Osteocyte (in vitro differentiated cells): ENCODE data around the gene MRPS24. TPM values are rescaled to one million over a fixed set of nuclear protein-coding genes. Genes with fewer than 3 reads are reported as not detected.

Experiments used
- DNase-seq: peaks from one replicate; pipeline ENCODE4 v3.0.0; 2021; ENCODE audit warnings: mixed read lengths; ENCODE audit not compliant: unreplicated experiment; ENCODE audit errors: extremely low spot score
- H3K27ac Mint-ChIP-seq: one replicate; pipeline ENCODE4 v1.8.0; 2021; ENCODE audit warnings: mild to moderate bottlenecking, mixed read lengths; ENCODE audit not compliant: unreplicated experiment
- H3K27me3 Mint-ChIP-seq: one replicate; pipeline ENCODE4 v1.8.0; 2021; ENCODE audit warnings: mixed read lengths; ENCODE audit not compliant: unreplicated experiment
- H3K36me3 Mint-ChIP-seq: one replicate; pipeline ENCODE4 v1.8.0; 2021; ENCODE audit warnings: mixed read lengths; ENCODE audit not compliant: unreplicated experiment
- H3K4me1 Mint-ChIP-seq: one replicate; pipeline ENCODE4 v1.8.0; 2021; ENCODE audit warnings: mixed read lengths; ENCODE audit not compliant: unreplicated experiment
- H3K4me3 Mint-ChIP-seq: one replicate; pipeline ENCODE4 v1.8.0; 2021; ENCODE audit warnings: mild to moderate bottlenecking, moderate library complexity, mixed read lengths; ENCODE audit not compliant: unreplicated experiment
- H3K9me3 Mint-ChIP-seq: one replicate; pipeline ENCODE4 v1.8.0; 2021; ENCODE audit warnings: mixed read lengths; ENCODE audit not compliant: unreplicated experiment
- CTCF ChIP-seq: fragments of 200-600 bp; sonication (generic); IDR thresholded peaks from 2 replicates; pipeline ENCODE4 v1.5.0; 2021; ENCODE audit warnings: antibody characterized with exemption, mild to moderate bottlenecking, moderate library complexity
- long read RNA-seq: library from polyadenylated mRNA; unstranded; transcript quantifications from one replicate; pipeline ENCODE4 v2.0.0, GENCODE V29; 2021
- total RNA-seq: library from RNA; stranded (reverse); gene quantifications from 2 replicates; pipeline ENCODE4 v1.2.1, GENCODE V29; 2021

MRPS24 gene
- total RNA-seq, result 90.5 and 90.7 TPM in 2 replicates
- long read RNA-seq, transcript MRPS24-201 (4 exons, 707 nt), result major isoform, 28 of 29 reads
- long read RNA-seq, partial matches to known transcripts, result 0 of 29 reads
- long read RNA-seq, other reads (novel, unspliced or antisense), result 0 of 29 reads

- H3K4me3 Mint-ChIP-seq, result peak within 1 kb of the TSS; percentile 86
- peak within 1 kb of the TSS; percentile 97 for H3K27ac Mint-ChIP-seq
- peaks cover 7% of the 10 kb centered on the region for H3K9me3 Mint-ChIP-seq
- peaks cover 17% of the 10 kb centered on the region for H3K36me3 Mint-ChIP-seq
- no peaks in the 10 kb centered on the region for H3K27me3 Mint-ChIP-seq
- peaks cover 46% of the 10 kb centered on the region for H3K4me1 Mint-ChIP-seq
- no peak for TF ChIP-seq CTCF
- peak; percentile 97 for DNase-seq
Observed at GRCh38 chr7:43869006-43869866, at the start of gene MRPS24. Gene MRPS24 (minus strand): TSS chr7:43869517. CDS start chr7:43869495, 22 bp downstream.

DNA sequence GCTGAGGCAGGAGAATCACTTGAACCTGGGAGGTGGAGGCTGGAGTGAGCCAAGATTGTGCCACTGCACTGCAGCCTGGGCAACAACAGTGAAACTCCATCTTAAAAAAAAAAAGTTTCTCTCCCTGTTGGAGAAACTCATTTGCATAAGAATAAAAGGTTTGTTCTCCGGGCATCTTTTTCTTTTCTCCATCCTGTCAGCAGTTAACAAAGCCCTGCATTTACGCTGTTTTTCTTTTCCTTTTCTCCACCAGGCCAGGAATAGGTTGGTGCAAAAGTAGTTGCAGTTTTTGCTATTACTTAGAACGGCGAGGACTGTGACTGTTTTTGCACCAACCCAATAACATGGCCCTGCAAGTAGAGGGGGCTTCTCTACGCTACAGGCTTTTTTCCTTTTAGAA, 46.6 kb upstream of the MRPS24 start:
- H3K4me1 Mint-ChIP-seq, result no peaks in the 10 kb centered on the region
- no peak for DNase-seq
- no peaks in the 10 kb centered on the region for H3K36me3 Mint-ChIP-seq
- no peaks in the 10 kb centered on the region for H3K9me3 Mint-ChIP-seq
- no peak overlapping the region for H3K27ac Mint-ChIP-seq
- TF ChIP-seq CTCF, result no peak
- H3K27me3 Mint-ChIP-seq, result no peaks in the 10 kb centered on the region
- no peak overlapping the region for H3K4me3 Mint-ChIP-seq

GRCh38 chr7:43914795-43915194, 45.5 kb upstream of the MRPS24 start:
- H3K4me1 Mint-ChIP-seq, result no peaks in the 10 kb centered on the region

DNA sequence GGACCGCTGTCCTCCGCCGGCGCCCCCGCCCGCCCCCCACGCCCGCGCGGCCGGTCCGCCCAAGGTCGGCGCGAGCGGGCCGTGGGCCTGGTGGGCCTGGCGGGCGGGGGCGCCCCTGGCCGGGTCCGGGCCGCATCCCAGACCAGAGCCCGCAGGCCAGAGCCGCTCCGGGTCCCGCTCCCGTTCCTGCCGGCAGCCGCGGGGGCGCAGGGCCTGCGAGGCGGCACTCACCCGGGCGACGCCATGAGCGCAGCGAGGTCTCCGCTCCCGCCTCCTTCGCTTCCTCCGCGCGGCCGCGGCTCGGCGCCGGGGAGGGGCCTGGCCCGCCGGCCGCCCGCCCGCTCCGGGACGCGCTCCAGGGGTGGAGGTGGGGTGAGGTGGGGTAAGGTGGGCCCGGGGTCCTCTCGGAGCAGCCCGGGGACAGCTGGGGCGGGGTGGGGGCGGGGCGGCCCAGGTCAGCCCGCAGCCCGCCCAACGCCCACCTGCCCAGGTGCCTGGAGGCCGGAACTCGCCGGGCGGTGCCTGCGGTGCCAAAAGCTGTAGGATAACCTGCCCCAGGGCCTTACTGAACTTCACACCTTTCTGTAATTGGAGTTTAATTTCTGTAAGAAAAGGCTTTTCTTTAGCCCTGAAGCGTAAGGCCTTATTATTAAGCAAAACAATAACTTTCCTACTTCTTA, 37.2 kb upstream of the MRPS24 start, which contains the start of gene URGCP:
Gene URGCP, minus strand, starts transcription at position 266 of the 680 bp plus-strand sequence. Its CDS starts 21 bp downstream, at position 245.
- no peaks in the 10 kb centered on the region for H3K27me3 Mint-ChIP-seq
- H3K9me3 Mint-ChIP-seq, result no peaks in the 10 kb centered on the region
- peaks cover 5% of the 10 kb centered on the region for H3K36me3 Mint-ChIP-seq
- H3K4me3 Mint-ChIP-seq, result peak within 1 kb of the TSS; percentile 94
- peaks cover 36% of the 10 kb centered on the region for H3K4me1 Mint-ChIP-seq
- peak within 1 kb of the TSS; percentile 96 for H3K27ac Mint-ChIP-seq
- DNase-seq, result peak; percentile 85
- no peak for TF ChIP-seq CTCF

More at GRCh38 chr7:43914795-43915194, 45.5 kb upstream of the MRPS24 start:
- no peak for TF ChIP-seq CTCF
- no peaks in the 10 kb centered on the region for H3K27me3 Mint-ChIP-seq
- no peaks in the 10 kb centered on the region for H3K9me3 Mint-ChIP-seq
- H3K27ac Mint-ChIP-seq, result no peak overlapping the region
- no peak for DNase-seq
- H3K4me3 Mint-ChIP-seq, result no peak overlapping the region
- H3K36me3 Mint-ChIP-seq, result peaks cover 2% of the 10 kb centered on the region

GRCh38 chr7:43905956-43906330, 36.6 kb upstream of the MRPS24 start:
- Mint-ChIP-seq H3K9me3 (no peaks in the 10 kb centered on the region), H3K36me3 (peaks cover 5% of the 10 kb centered on the region), H3K27ac (peak overlapping the region; percentile 96), H3K27me3 (no peaks in the 10 kb centered on the region), H3K4me1 (peaks cover 36% of the 10 kb centered on the region), H3K4me3 (peak overlapping the region; percentile 94)
- no peak for DNase-seq
- no peak for TF ChIP-seq CTCF
